HCT116 (cell line): Measurements from ENCODE around the gene CCDC107. TPM values are rescaled to one million over a fixed set of nuclear protein-coding genes. Genes with fewer than 3 reads are reported as not detected.

Experiments
- ATAC-seq: fragments of 200-7000 bp; cut with Tn5 transposase; 2 replicates; pipeline ENCODE4 v1.9.1; 2020; ENCODE audit warnings: mild to moderate bottlenecking, moderate library complexity
- BruUV-seq: library from RNA; stranded (reverse); fragments of 400-500 nt; replicated peaks from 2 replicates; lab custom pipeline; 2021; lab: Mats Ljungman, UMichigan
- CTCF ChIA-PET: fragments of 300-600 bp; sonication (Branson Sonifier 250); formaldehyde crosslinking; loops from one replicate; lab custom pipeline; 2021; ENCODE audit warnings: antibody characterized with exemption; lab: Charles Lee
- POLR2A ChIA-PET: fragments of 300-600, 350-600 bp; sonication (Branson Sonifier 250); formaldehyde crosslinking; loops from one replicate; lab custom pipeline; 2021; ENCODE audit warnings: antibody characterized with exemption; lab: Charles Lee
- RAD21 ChIA-PET, 2 experiments: fragments of 300-600 bp; sonication (Branson Sonifier 250); formaldehyde crosslinking; loops; one replicate each; lab custom pipeline; 2023; ENCODE audit warnings: low total read pairs in 2 of 2; ENCODE audit not compliant: uncharacterized antibody in 2 of 2, unreplicated experiment in 2 of 2, low non-redundant PET in 1 of 2; lab: Charles Lee
- DNase-seq: peaks from one replicate; pipeline ENCODE4 v3.0.0-alpha.2; 2010; ENCODE audit warnings: low read depth, low spot score
- H2AFZ ChIP-seq: fragments of 200-600 bp; shearing (Covaris generic), sonication (generic); 2 replicates; pipeline ENCODE4 v1.6.1; 2017; ENCODE audit warnings: low read depth, mixed run types, mixed read lengths, antibody characterized with exemption, low read length; ENCODE audit not compliant: poor library complexity, severe bottlenecking
- H3K27ac ChIP-seq: 2 replicates; pipeline ENCODE4 v1.5.1; 2012; ENCODE audit warnings: low read depth, low read length
- H3K27me3 ChIP-seq: fragments of 200-600 bp; sonication (generic); 2 replicates; pipeline ENCODE4 v1.6.1; 2016; ENCODE audit warnings: mixed run types, low read length, mixed read lengths; ENCODE audit not compliant: insufficient read depth
- H3K36me3 ChIP-seq, 2 experiments: fragments of 200-500 bp in 1 of 2; fragments of 200-600 bp in 1 of 2; sonication (Bioruptor generic) in 1 of 2; sonication (generic) in 1 of 2; 2 replicates each; pipeline versions ENCODE4 v1.5.1 to v1.6.1; 2014 to 2016; ENCODE audit warnings: low read length in 2 of 2, inconsistent platforms in 1 of 2, mixed read lengths in 1 of 2, mixed run types in 1 of 2; ENCODE audit not compliant: insufficient read depth in 2 of 2, control insufficient read depth in 1 of 2
- H3K4me1 ChIP-seq, 2 experiments: fragments of 200-600 bp in 1 of 2; sonication (generic) in 1 of 2; 2 replicates each; pipeline versions ENCODE4 v1.5.1 to v1.6.1; 2012 to 2017; ENCODE audit warnings: low read length in 2 of 2, inconsistent platforms in 1 of 2, mild to moderate bottlenecking in 1 of 2, mixed read lengths in 1 of 2, mixed run types in 1 of 2, moderate library complexity in 1 of 2; ENCODE audit not compliant: insufficient read depth in 2 of 2, control insufficient read depth in 1 of 2
- H3K4me2 ChIP-seq: fragments of 200-600 bp; sonication (generic); 2 replicates; pipeline ENCODE4 v1.6.1; 2017; ENCODE audit warnings: mixed run types, low read length, mixed read lengths
- H3K4me3 ChIP-seq, 2 experiments: fragments of 200-600 bp in 1 of 2; sonication (generic) in 1 of 2; replicated peaks in 1 of 2; 2 replicates each; pipeline ENCODE4 v1.5.1; 2011 to 2016; ENCODE audit warnings: low read length in 2 of 2, control low read depth in 1 of 2, low read depth in 1 of 2, mild to moderate bottlenecking in 1 of 2, mixed read lengths in 1 of 2, mixed run types in 1 of 2
- H3K79me2 ChIP-seq: fragments of 200-600 bp; sonication (generic); 2 replicates; pipeline ENCODE4 v1.6.1; 2017; ENCODE audit warnings: mild to moderate bottlenecking, mixed run types, low read length, moderate library complexity, mixed read lengths; ENCODE audit not compliant: insufficient read depth
- H3K9ac ChIP-seq: fragments of 200-600 bp; sonication (generic); 2 replicates; pipeline ENCODE4 v1.6.1; 2016; ENCODE audit warnings: low read length, mixed read lengths
- H3K9me2 ChIP-seq: fragments of 200-600 bp; sonication (generic), shearing (Covaris generic); 2 replicates; pipeline ENCODE4 v1.6.1; 2017; ENCODE audit warnings: mixed run types, mild to moderate bottlenecking, moderate library complexity; ENCODE audit not compliant: insufficient read depth
- H3K9me3 ChIP-seq, 2 experiments: fragments of 200-500 bp in 1 of 2; fragments of 200-600 bp in 1 of 2; sonication (Bioruptor generic) in 1 of 2; sonication (generic) in 1 of 2; 2 replicates each; pipeline ENCODE4 v1.6.1; 2014 to 2017; ENCODE audit warnings: low read length in 2 of 2, mixed read lengths in 2 of 2, inconsistent platforms in 1 of 2, low read depth in 1 of 2, mild to moderate bottlenecking in 1 of 2, mixed run types in 1 of 2, moderate library complexity in 1 of 2; ENCODE audit not compliant: control insufficient read depth in 1 of 2, insufficient read depth in 1 of 2
- H4K20me1 ChIP-seq: fragments of 200-600 bp; sonication (generic), shearing (Covaris generic); 2 replicates; pipeline ENCODE4 v1.6.1; 2017; ENCODE audit warnings: mixed run types, mild to moderate bottlenecking, moderate library complexity; ENCODE audit not compliant: insufficient read depth
- CTCF ChIP-seq, 3 experiments: fragments of 200-600 bp in 1 of 3; sonication (generic) in 1 of 3; IDR thresholded peaks in 2 of 3; conservative IDR thresholded peaks in 1 of 3; 2 replicates each; pipeline ENCODE4 v1.5.1; 2012 to 2017; ENCODE audit warnings: low read depth in 2 of 3, low read length in 2 of 3, antibody characterized with exemption in 1 of 3, borderline replicate concordance in 1 of 3, control low read depth in 1 of 3, mild to moderate bottlenecking in 1 of 3, mixed read lengths in 1 of 3, mixed run types in 1 of 3, moderate library complexity in 1 of 3; ENCODE audit not compliant: insufficient read depth in 1 of 3
- EGR1 ChIP-seq: IDR thresholded peaks from 2 replicates; pipeline ENCODE4 v1.6.1; 2012; ENCODE audit warnings: low read depth
- ELF1 ChIP-seq: IDR thresholded peaks from 2 replicates; pipeline ENCODE4 v1.6.1; 2012; ENCODE audit warnings: low read depth, borderline replicate concordance
- JUND ChIP-seq: IDR thresholded peaks from 2 replicates; pipeline ENCODE4 v1.6.1; 2012
- POLR2A ChIP-seq: IDR thresholded peaks from 2 replicates; pipeline ENCODE4 v1.7.0; 2011; ENCODE audit warnings: borderline replicate concordance; ENCODE audit not compliant: insufficient read depth, insufficient read length; ENCODE audit errors: extremely low read depth
- POLR2AphosphoS5 ChIP-seq: IDR thresholded peaks from 2 replicates; pipeline ENCODE4 v1.6.1; 2011; ENCODE audit warnings: mild to moderate bottlenecking, low read depth, low read length, moderate library complexity
- SIN3A ChIP-seq: IDR thresholded peaks from 2 replicates; pipeline ENCODE4 v1.6.1; 2012; ENCODE audit warnings: low read depth
- TCF7L2 ChIP-seq: IDR thresholded peaks from 2 replicates; pipeline ENCODE4 v1.7.0; 2011; ENCODE audit warnings: borderline replicate concordance, inconsistent platforms; ENCODE audit not compliant: insufficient read depth, insufficient read length; ENCODE audit errors: extremely low read depth
- ZBTB33 ChIP-seq: IDR thresholded peaks from 2 replicates; pipeline ENCODE4 v1.6.1; 2011; ENCODE audit warnings: mild to moderate bottlenecking, low read length, moderate library complexity; ENCODE audit not compliant: insufficient replicate concordance; ENCODE audit errors: extremely low read depth
- ZFX ChIP-seq: fragments of 450-650 bp; IDR thresholded peaks from 2 replicates; pipeline ENCODE4 v1.6.1; 2017
- intact Hi-C: fragments of 100-400 bp; cut with micrococcal nuclease; formaldehyde crosslinking; loops from 2 replicates; pipeline ENCODE4 v1.10.0; 2022
- total RNA-seq: library from RNA; stranded (reverse); gene quantifications from one replicate; pipeline ENCODE4 v1.2.1, GENCODE V29; 2021; ENCODE audit not compliant: unreplicated experiment

CCDC107 gene
- total RNA-seq, 1 experiment from 2014 or later: 11.1 TPM

- intact Hi-C loops: no loop called here
- no peak for TF ChIP-seq ZFX
- TF ChIP-seq EGR1: no peak
- TF ChIP-seq ELF1: no peak
- TF ChIP-seq JUND: no peak
- TF ChIP-seq POLR2A: no peak
- TF ChIP-seq ZBTB33: no peak
- no peak for TF ChIP-seq SIN3A
- no peak for TF ChIP-seq TCF7L2
- TF ChIP-seq CTCF (IDR thresholded peaks at IDR 0.05 in 2 of 3, conservative IDR thresholded peaks at IDR 0.05 in 1 of 3; ENCODE audit: borderline replicate concordance in 1 of 3, insufficient read depth in 1 of 3, low read depth in 2 of 3, low read length in 2 of 3): no peak
- no peak for TF ChIP-seq POLR2AphosphoS5
- BruUV-seq: no TSS peak
- H3K4me1 ChIP-seq: peaks cover 27 to 57% of the 10 kb centered on the region in 2 experiments; a peak in 3 of 4 replicates
- ChIA-PET POLR2A (interaction anchor here (3.0 kb wide), 1 partner anchor 23 kb away, joined by 16 read pairs; the partner anchor contains the start of gene TPM2), RAD21 (no interaction called here), CTCF (no interaction called here)
- H3K27me3 ChIP-seq: no peaks in the 10 kb centered on the region
- no peaks in the 10 kb centered on the region for H3K9me2 ChIP-seq
- no peak overlapping the region for H3K9ac ChIP-seq
- no peak for ATAC-seq
- peaks cover 5 to 16% of the 10 kb centered on the region in 2 experiments; a peak in 3 of 4 replicates for H3K36me3 ChIP-seq
- no peak overlapping the region for H3K4me2 ChIP-seq
- H3K4me3 ChIP-seq: no peak overlapping the region
- H4K20me1 ChIP-seq: no peaks in the 10 kb centered on the region
- peaks cover 28% of the 10 kb centered on the region; the same call in 1 of the 2 replicates for H3K79me2 ChIP-seq
- H2AFZ ChIP-seq: no peak overlapping the region
- H3K9me3 ChIP-seq: no peaks in the 10 kb centered on the region
- no peak overlapping the region for H3K27ac ChIP-seq
- no peak for DNase-seq
These were observed 8.5 kb downstream of the CCDC107 start for GRCh38 chr9:35666549-35666948.
